ENCODE measurements around the gene BCL11B.

- TF ChIP-seq CTCF (IDR thresholded peaks at IDR 0.05; ENCODE audit: low read depth, low read length, missing input control) = no peak
- no peak for TF ChIP-seq REST (IDR thresholded peaks at IDR 0.05)
- TF ChIP-seq MAX (IDR thresholded peaks at IDR 0.05) = no peak
- TF ChIP-seq GABPA (IDR thresholded peaks at IDR 0.05 in 1 of 2, conservative IDR thresholded peaks at IDR 0.05 in 1 of 2) = no peak
- TF ChIP-seq TAF1 (conservative IDR thresholded peaks at IDR 0.05) = no peak
- TF ChIP-seq JUND (IDR thresholded peaks at IDR 0.05) = no peak
- no peak for TF ChIP-seq RAD21 (IDR thresholded peaks at IDR 0.05)
- TF ChIP-seq FOXA1 (IDR thresholded peaks at IDR 0.05) = no peak
- no peak for TF ChIP-seq ATF3 (IDR thresholded peaks at IDR 0.05)
- TF ChIP-seq NR2F2 (IDR thresholded peaks at IDR 0.05) = no peak
- TF ChIP-seq YY1 (IDR thresholded peaks at IDR 0.05) = no peak
- TF ChIP-seq RXRA (IDR thresholded peaks at IDR 0.05) = no peak
- no peak for TF ChIP-seq SP1 (IDR thresholded peaks at IDR 0.05)
These were observed 41.2 kb upstream of the BCL11B start for GRCh38 chr14:99313234-99313633.

All from liver (tissue), 3 donors.